Measurements from ENCODE around the gene WNT9A.
"Not testable (repeated sequence)": the region's sequence is repeated elsewhere in the genome, so short reads cannot be mapped to it uniquely, and the experiment has no call there.

Gene WNT9A

GRCh38 chr1:227947676-227948492, at the start of gene WNT9A:
Gene WNT9A (minus strand): TSS chr1:227947932. CDS start chr1:227947887, 45 bp downstream.
- H3K4me1 Mint-ChIP-seq (ENCODE audit: low read depth), result peaks cover 6% of the 10 kb centered on the region
- H3K4me3 Mint-ChIP-seq, result peak within 1 kb of the TSS; percentile 35
- no peaks in the 10 kb centered on the region for H3K9me3 Mint-ChIP-seq
- no peak within 1 kb of the TSS for H3K27ac Mint-ChIP-seq
- peaks cover 54% of the 10 kb centered on the region for H3K27me3 Mint-ChIP-seq
- H3K36me3 Mint-ChIP-seq (ENCODE audit: low read depth), result no peaks in the 10 kb centered on the region
- intact Hi-C loops (cut with micrococcal nuclease), result loop anchor here (2.0 kb wide), 1 partner anchor 465 kb away; no protein-coding TSS in a partner anchor

- Mint-ChIP-seq H3K36me3 (ENCODE audit: low read depth) (no peaks in the 10 kb centered on the region), H3K9me3 (peaks cover 15% of the 10 kb centered on the region), H3K4me1 (ENCODE audit: low read depth) (no peaks in the 10 kb centered on the region), H3K4me3 (no peak overlapping the region), H3K27me3 (peaks cover 11% of the 10 kb centered on the region), H3K27ac (no peak overlapping the region)
- intact Hi-C loops (cut with micrococcal nuclease), result loop anchor here (10.0 kb wide), 1 partner anchor 78 kb away; no protein-coding TSS in a partner anchor
These were observed 48.6 kb upstream of the WNT9A start for GRCh38 chr1:227996187-227996950.

GRCh38 chr1:227994632-227995300, 47.0 kb upstream of the WNT9A start:
- no peaks in the 10 kb centered on the region for H3K36me3 Mint-ChIP-seq (ENCODE audit: low read depth)
- H3K27ac Mint-ChIP-seq, result no peak overlapping the region
- intact Hi-C loops (cut with micrococcal nuclease), result loop anchor here (10.0 kb wide), 1 partner anchor 80 kb away; no protein-coding TSS in a partner anchor
- H3K4me1 Mint-ChIP-seq (ENCODE audit: low read depth), result no peaks in the 10 kb centered on the region
- H3K9me3 Mint-ChIP-seq, result peaks cover 15% of the 10 kb centered on the region
- H3K27me3 Mint-ChIP-seq, result peaks cover 10% of the 10 kb centered on the region
- H3K4me3 Mint-ChIP-seq, result no peak overlapping the region

GRCh38 chr1:227987181-227987580, 39.4 kb upstream of the WNT9A start:
- Mint-ChIP-seq H3K27ac (no peak overlapping the region), H3K4me3 (no peak overlapping the region), H3K4me1 (ENCODE audit: low read depth) (no peaks in the 10 kb centered on the region), H3K9me3 (no peaks in the 10 kb centered on the region), H3K27me3 (peaks cover 12% of the 10 kb centered on the region), H3K36me3 (ENCODE audit: low read depth) (no peaks in the 10 kb centered on the region)
- intact Hi-C loops (cut with micrococcal nuclease), result no loop called here

GRCh38 chr1:227975583-227976283, 28.0 kb upstream of the WNT9A start:
- H3K36me3 Mint-ChIP-seq (ENCODE audit: low read depth); intact Hi-C loops (cut with micrococcal nuclease); H3K9me3 Mint-ChIP-seq; H3K27me3 Mint-ChIP-seq; H3K4me1 Mint-ChIP-seq (ENCODE audit: low read depth); H3K27ac Mint-ChIP-seq; H3K4me3 Mint-ChIP-seq: not testable (repeated sequence)

- not testable (repeated sequence) for H3K9me3 Mint-ChIP-seq, H3K27me3 Mint-ChIP-seq
These were observed 26.1 kb upstream of the WNT9A start for GRCh38 chr1:227973724-227974288.

GRCh38 chr1:227972843-227973374, 25.2 kb upstream of the WNT9A start:
- H3K27me3 Mint-ChIP-seq; intact Hi-C loops (cut with micrococcal nuclease); H3K9me3 Mint-ChIP-seq; H3K36me3 Mint-ChIP-seq (ENCODE audit: low read depth); H3K4me3 Mint-ChIP-seq; H3K27ac Mint-ChIP-seq; H3K4me1 Mint-ChIP-seq (ENCODE audit: low read depth): not testable (repeated sequence)

More at GRCh38 chr1:227973724-227974288, 26.1 kb upstream of the WNT9A start:
- H3K4me3 Mint-ChIP-seq; intact Hi-C loops (cut with micrococcal nuclease); H3K27ac Mint-ChIP-seq; H3K4me1 Mint-ChIP-seq (ENCODE audit: low read depth); H3K36me3 Mint-ChIP-seq (ENCODE audit: low read depth): not testable (repeated sequence)

- H3K9me3 Mint-ChIP-seq; H3K36me3 Mint-ChIP-seq (ENCODE audit: low read depth); H3K4me3 Mint-ChIP-seq; H3K27me3 Mint-ChIP-seq; H3K27ac Mint-ChIP-seq; intact Hi-C loops (cut with micrococcal nuclease); H3K4me1 Mint-ChIP-seq (ENCODE audit: low read depth): not testable (repeated sequence)
These were observed 24.5 kb upstream of the WNT9A start for GRCh38 chr1:227972283-227972679.

- H3K27me3 Mint-ChIP-seq; intact Hi-C loops (cut with micrococcal nuclease); H3K4me3 Mint-ChIP-seq; H3K9me3 Mint-ChIP-seq; H3K36me3 Mint-ChIP-seq (ENCODE audit: low read depth); H3K4me1 Mint-ChIP-seq (ENCODE audit: low read depth); H3K27ac Mint-ChIP-seq: not testable (repeated sequence)
These were observed 24.0 kb upstream of the WNT9A start for GRCh38 chr1:227971643-227972282.

- H3K36me3 Mint-ChIP-seq (ENCODE audit: low read depth); intact Hi-C loops (cut with micrococcal nuclease); H3K4me3 Mint-ChIP-seq; H3K27me3 Mint-ChIP-seq; H3K4me1 Mint-ChIP-seq (ENCODE audit: low read depth); H3K9me3 Mint-ChIP-seq; H3K27ac Mint-ChIP-seq: not testable (repeated sequence)
These were observed 23.5 kb upstream of the WNT9A start for GRCh38 chr1:227971216-227971615.

GRCh38 chr1:227970076-227970995, 22.6 kb upstream of the WNT9A start:
- H3K27ac Mint-ChIP-seq; H3K9me3 Mint-ChIP-seq; intact Hi-C loops (cut with micrococcal nuclease); H3K4me3 Mint-ChIP-seq; H3K4me1 Mint-ChIP-seq (ENCODE audit: low read depth); H3K36me3 Mint-ChIP-seq (ENCODE audit: low read depth); H3K27me3 Mint-ChIP-seq: not testable (repeated sequence)

GRCh38 chr1:227967815-227968214, 20.1 kb upstream of the WNT9A start:
- H3K36me3 Mint-ChIP-seq (ENCODE audit: low read depth); H3K27me3 Mint-ChIP-seq; intact Hi-C loops (cut with micrococcal nuclease); H3K4me1 Mint-ChIP-seq (ENCODE audit: low read depth); H3K4me3 Mint-ChIP-seq; H3K27ac Mint-ChIP-seq; H3K9me3 Mint-ChIP-seq: not testable (repeated sequence)

Measured in dendritic cell treated with granulocyte-macrophage colony-stimulating factor and Interleukin-4, amounts not matched to agents 40 ng/mL and 50 ng/mL, for 4 days (primary cell).